Measurements from ENCODE around the gene PCNX2. TPM values are rescaled to one million over a fixed set of nuclear protein-coding genes. Genes with fewer than 3 reads are reported as not detected.

Gene PCNX2
- total RNA-seq, 1 donor from 2014 or later = 11.3 TPM

- DNase-seq (no peak), ATAC-seq (no peak)
- TF ChIP-seq, protein P1, sequence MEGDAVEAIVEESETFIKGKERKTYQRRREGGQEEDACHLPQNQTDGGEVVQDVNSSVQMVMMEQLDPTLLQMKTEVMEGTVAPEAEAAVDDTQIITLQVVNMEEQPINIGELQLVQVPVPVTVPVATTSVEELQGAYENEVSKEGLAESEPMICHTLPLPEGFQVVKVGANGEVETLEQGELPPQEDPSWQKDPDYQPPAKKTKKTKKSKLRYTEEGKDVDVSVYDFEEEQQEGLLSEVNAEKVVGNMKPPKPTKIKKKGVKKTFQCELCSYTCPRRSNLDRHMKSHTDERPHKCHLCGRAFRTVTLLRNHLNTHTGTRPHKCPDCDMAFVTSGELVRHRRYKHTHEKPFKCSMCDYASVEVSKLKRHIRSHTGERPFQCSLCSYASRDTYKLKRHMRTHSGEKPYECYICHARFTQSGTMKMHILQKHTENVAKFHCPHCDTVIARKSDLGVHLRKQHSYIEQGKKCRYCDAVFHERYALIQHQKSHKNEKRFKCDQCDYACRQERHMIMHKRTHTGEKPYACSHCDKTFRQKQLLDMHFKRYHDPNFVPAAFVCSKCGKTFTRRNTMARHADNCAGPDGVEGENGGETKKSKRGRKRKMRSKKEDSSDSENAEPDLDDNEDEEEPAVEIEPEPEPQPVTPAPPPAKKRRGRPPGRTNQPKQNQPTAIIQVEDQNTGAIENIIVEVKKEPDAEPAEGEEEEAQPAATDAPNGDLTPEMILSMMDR (IDR thresholded peaks at IDR 0.05) = no peak
- no peak overlapping the region for H3K4me3 ChIP-seq
- H3K27ac ChIP-seq = no peak overlapping the region
- H3K36me3 ChIP-seq = no peaks in the 10 kb centered on the region
- intact Hi-C loops (cut with DNase I) = no loop called here
- peaks cover 3% of the 10 kb centered on the region for H3K27me3 ChIP-seq (ENCODE audit: low read depth)
- H3K4me1 ChIP-seq = peaks cover 6% of the 10 kb centered on the region
- H3K9me3 ChIP-seq = no peaks in the 10 kb centered on the region
Measured at GRCh38 chr1:233326319-233326718, 30.8 kb upstream of the PCNX2 start.

- no peaks in the 10 kb centered on the region for H3K36me3 ChIP-seq
- H3K27ac ChIP-seq = no peak overlapping the region
- H3K27me3 ChIP-seq (ENCODE audit: low read depth) = no peaks in the 10 kb centered on the region
- no peak for ATAC-seq
- no peak overlapping the region for H3K4me3 ChIP-seq
- H3K9me3 ChIP-seq = no peaks in the 10 kb centered on the region
- DNase-seq = no peak
- peaks cover 2% of the 10 kb centered on the region for H3K4me1 ChIP-seq
- intact Hi-C loops (cut with DNase I) = no loop called here
- TF ChIP-seq, protein P1 (IDR thresholded peaks at IDR 0.05) = no peak
Measured at GRCh38 chr1:233323718-233324117, 28.2 kb upstream of the PCNX2 start.

DNA sequence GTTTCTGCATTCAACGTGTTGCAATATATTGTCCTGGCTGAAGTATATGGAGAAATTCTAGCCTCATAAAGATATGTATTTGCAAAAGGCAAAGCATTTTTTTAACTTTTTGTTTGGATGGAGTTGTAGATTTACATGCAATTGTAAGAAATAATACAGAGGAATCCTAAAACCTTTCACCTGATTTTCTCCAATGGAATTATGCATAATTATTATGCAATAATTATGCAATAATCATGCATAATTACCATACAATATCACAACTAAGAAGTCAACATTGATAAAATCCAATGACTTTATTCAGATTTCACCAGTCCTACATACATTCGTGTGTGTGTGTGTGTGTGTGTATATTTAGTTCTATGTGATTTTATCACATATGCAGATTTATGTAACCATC is 24.5 kb upstream of the PCNX2 start:
- no peaks in the 10 kb centered on the region for H3K36me3 ChIP-seq
- H3K27me3 ChIP-seq (ENCODE audit: low read depth) = no peaks in the 10 kb centered on the region
- H3K4me3 ChIP-seq = no peak overlapping the region
- DNase-seq = no peak
- TF ChIP-seq, protein P1 (IDR thresholded peaks at IDR 0.05) = no peak
- H3K9me3 ChIP-seq = no peaks in the 10 kb centered on the region
- H3K4me1 ChIP-seq = no peaks in the 10 kb centered on the region
- intact Hi-C loops (cut with DNase I) = no loop called here
- no peak for ATAC-seq
- no peak overlapping the region for H3K27ac ChIP-seq

GRCh38 chr1:233319272-233319671 is 23.7 kb upstream of the PCNX2 start:
- TF ChIP-seq, protein P1 (IDR thresholded peaks at IDR 0.05) = no peak
- Histone ChIP-seq H3K36me3 (no peaks in the 10 kb centered on the region), H3K4me1 (no peaks in the 10 kb centered on the region), H3K27me3 (ENCODE audit: low read depth) (no peaks in the 10 kb centered on the region), H3K9me3 (no peaks in the 10 kb centered on the region), H3K27ac (no peak overlapping the region), H3K4me3 (no peak overlapping the region)
- ATAC-seq (no peak), DNase-seq (no peak)
- intact Hi-C loops (cut with DNase I) = no loop called here

DNA sequence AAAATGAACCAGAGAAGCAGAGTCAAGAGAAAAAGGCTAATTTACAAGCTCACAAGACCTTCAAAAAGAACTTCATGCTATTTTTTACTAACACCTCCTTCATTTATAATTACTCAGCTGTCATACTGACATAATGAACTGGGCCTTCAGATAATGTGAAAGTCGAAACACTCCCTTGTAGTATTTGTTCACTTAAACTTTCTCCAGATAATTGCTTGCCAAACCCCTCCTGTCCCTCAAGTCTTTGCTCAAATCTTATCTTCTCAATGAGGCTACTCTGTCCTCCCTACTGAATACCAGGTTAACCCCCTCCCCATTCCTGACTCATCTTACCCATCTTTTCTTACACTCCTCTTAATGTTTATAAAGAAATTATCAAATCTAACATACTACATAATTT is 20.9 kb upstream of the PCNX2 start:
- DNase-seq = no peak
- H3K4me1 ChIP-seq = no peaks in the 10 kb centered on the region
- H3K9me3 ChIP-seq = no peaks in the 10 kb centered on the region
- H3K4me3 ChIP-seq = no peak overlapping the region
- H3K27me3 ChIP-seq (ENCODE audit: low read depth) = no peaks in the 10 kb centered on the region
- H3K27ac ChIP-seq = no peak overlapping the region
- TF ChIP-seq, protein P1 (IDR thresholded peaks at IDR 0.05) = no peak
- intact Hi-C loops (cut with DNase I) = no loop called here
- ATAC-seq = no peak
- no peaks in the 10 kb centered on the region for H3K36me3 ChIP-seq
